ENCODE measurements around the gene BAAT. TPM values are rescaled to one million over a fixed set of nuclear protein-coding genes. Genes with fewer than 3 reads are reported as not detected.

The BAAT gene
- total RNA-seq, 1 experiment from 2014 or later: not detected

- Histone ChIP-seq H3K4me3 (no peak overlapping the region), H3K27me3 (ENCODE audit: insufficient read depth, low read depth) (no peaks in the 10 kb centered on the region), H3F3A (ENCODE audit: insufficient read depth, low read depth) (no peaks in the 10 kb centered on the region), H3K36me3 (ENCODE audit: low read depth) (no peaks in the 10 kb centered on the region), H4K20me1 (ENCODE audit: insufficient read depth) (no peaks in the 10 kb centered on the region), H2AFZ (no peak overlapping the region), H3K27ac (no peak overlapping the region), H3K79me2 (ENCODE audit: low read depth) (no peaks in the 10 kb centered on the region), H3K9me3 (ENCODE audit: insufficient read depth, low read depth) (no peaks in the 10 kb centered on the region), H3K4me1 (replicated peaks; ENCODE audit: insufficient read depth) (no peaks in the 10 kb centered on the region), H3K4me2 (no peak overlapping the region), H3K9me2 (ENCODE audit: insufficient read depth) (no peaks in the 10 kb centered on the region)
- intact Hi-C loops (cut with micrococcal nuclease; ENCODE audit: unreplicated experiment): no loop called here
- CTCF ChIA-PET: no interaction called here
- no peak for TF ChIP-seq CTCF (conservative IDR thresholded peaks at IDR 0.05)
- no peak for TF ChIP-seq EZH2 (IDR thresholded peaks at IDR 0.05; ENCODE audit: low read depth)
- POLR2A ChIA-PET (ENCODE audit: unreplicated experiment): no interaction called here
- DNase-seq: no peak
- no TSS peak for BruUV-seq (replicated peaks)
Measured at GRCh38 chr9:101354143-101354764, 30.6 kb downstream of the BAAT start.

- no TSS peak for BruUV-seq (replicated peaks)
- Histone ChIP-seq H3K4me1 (replicated peaks; ENCODE audit: insufficient read depth) (no peaks in the 10 kb centered on the region), H3K9me3 (ENCODE audit: insufficient read depth, low read depth) (no peaks in the 10 kb centered on the region), H3K79me2 (ENCODE audit: low read depth) (no peaks in the 10 kb centered on the region), H3F3A (ENCODE audit: insufficient read depth, low read depth) (no peaks in the 10 kb centered on the region), H3K4me2 (no peak overlapping the region), H3K36me3 (ENCODE audit: low read depth) (no peaks in the 10 kb centered on the region), H4K20me1 (ENCODE audit: insufficient read depth) (no peaks in the 10 kb centered on the region), H3K27me3 (ENCODE audit: insufficient read depth, low read depth) (no peaks in the 10 kb centered on the region), H2AFZ (no peak overlapping the region), H3K27ac (no peak overlapping the region), H3K9me2 (ENCODE audit: insufficient read depth) (no peaks in the 10 kb centered on the region), H3K4me3 (no peak overlapping the region)
- no peak for DNase-seq
- TF ChIP-seq EZH2 (IDR thresholded peaks at IDR 0.05; ENCODE audit: low read depth) (no peak), CTCF (conservative IDR thresholded peaks at IDR 0.05) (no peak)
- ChIA-PET CTCF (no interaction called here), POLR2A (ENCODE audit: unreplicated experiment) (no interaction called here)
- intact Hi-C loops (cut with micrococcal nuclease; ENCODE audit: unreplicated experiment): no loop called here
Measured at GRCh38 chr9:101353683-101354082, 31.1 kb downstream of the BAAT start.

- H2AFZ ChIP-seq: no peak overlapping the region
- BruUV-seq (replicated peaks): no TSS peak
Measured at GRCh38 chr9:101352892-101353463, 31.8 kb downstream of the BAAT start.

More at GRCh38 chr9:101352892-101353463, 31.8 kb downstream of the BAAT start:
- POLR2A ChIA-PET (ENCODE audit: unreplicated experiment): no interaction called here
- H3F3A ChIP-seq (ENCODE audit: insufficient read depth, low read depth): no peaks in the 10 kb centered on the region
- H3K4me2 ChIP-seq: no peak overlapping the region
- H3K4me1 ChIP-seq (replicated peaks; ENCODE audit: insufficient read depth): no peaks in the 10 kb centered on the region
- no peaks in the 10 kb centered on the region for H4K20me1 ChIP-seq (ENCODE audit: insufficient read depth)
- intact Hi-C loops (cut with micrococcal nuclease; ENCODE audit: unreplicated experiment): no loop called here
- H3K4me3 ChIP-seq: no peak overlapping the region
- H3K9me2 ChIP-seq (ENCODE audit: insufficient read depth): no peaks in the 10 kb centered on the region
- no peaks in the 10 kb centered on the region for H3K79me2 ChIP-seq (ENCODE audit: low read depth)
- TF ChIP-seq CTCF (conservative IDR thresholded peaks at IDR 0.05) (no peak), EZH2 (IDR thresholded peaks at IDR 0.05; ENCODE audit: low read depth) (no peak)
- no peak for DNase-seq
- H3K27me3 ChIP-seq (ENCODE audit: insufficient read depth, low read depth): no peaks in the 10 kb centered on the region
- no peaks in the 10 kb centered on the region for H3K36me3 ChIP-seq (ENCODE audit: low read depth)
- H3K9me3 ChIP-seq (ENCODE audit: insufficient read depth, low read depth): no peaks in the 10 kb centered on the region
- H3K27ac ChIP-seq: no peak overlapping the region
- CTCF ChIA-PET: no interaction called here
